Activated CD8-positive, alpha-beta T cell treated with anti-CD3 and anti-CD28 coated beads for 36 hours (primary cell): ENCODE data around the gene LIN37. TPM values are rescaled to one million over a fixed set of nuclear protein-coding genes. Genes with fewer than 3 reads are reported as not detected.

Source experiments
- ATAC-seq: fragments of 200-7000 bp; cut with Tn5 transposase; one replicate; pipeline ENCODE4 v1.10.0; 2021; ENCODE audit warnings: mild to moderate bottlenecking, moderate library complexity
- CTCF ChIA-PET: fragments of 350-600 bp; sonication (Branson Sonifier 250); formaldehyde crosslinking; loops from one replicate; lab custom pipeline; 2021; ENCODE audit warnings: antibody characterized with exemption; lab: Charles Lee
- POLR2A ChIA-PET: fragments of 350-600 bp; sonication (Branson Sonifier 250); formaldehyde crosslinking; loops from one replicate; lab custom pipeline; 2021; ENCODE audit warnings: antibody characterized with exemption; lab: Charles Lee
- DNase-seq: peaks from one replicate; pipeline ENCODE4 v3.0.0-alpha.2; 2020
- H3K27ac Mint-ChIP-seq: one replicate; pipeline ENCODE4 v1.8.0; 2021; ENCODE audit warnings: mild to moderate bottlenecking, mixed read lengths
- H3K27me3 Mint-ChIP-seq: one replicate; pipeline ENCODE4 v1.8.0; 2021; ENCODE audit warnings: mixed read lengths
- H3K36me3 Mint-ChIP-seq: one replicate; pipeline ENCODE4 v1.8.0; 2021; ENCODE audit warnings: low read depth, mixed read lengths
- H3K4me1 Mint-ChIP-seq: one replicate; pipeline ENCODE4 v1.8.0; 2021; ENCODE audit warnings: low read depth, mixed read lengths
- H3K4me3 Mint-ChIP-seq: one replicate; pipeline ENCODE4 v1.8.0; 2021; ENCODE audit warnings: mild to moderate bottlenecking, moderate library complexity, mixed read lengths
- H3K9me3 Mint-ChIP-seq: one replicate; pipeline ENCODE4 v1.8.0; 2021; ENCODE audit warnings: mixed read lengths
- intact Hi-C: fragments of 100-400 bp; cut with micrococcal nuclease; formaldehyde crosslinking; loops from one replicate; pipeline ENCODE4 v1.10.0; 2022
- total RNA-seq, 2 experiments: library from RNA; stranded (reverse); gene quantifications; one replicate each; pipeline ENCODE4 v1.2.3, GENCODE V29; 2021
- TF ChIP-seq, protein P1 (sequence below): fragments of 200-600 bp; IDR thresholded peaks from one replicate; pipeline ENCODE4 v1.8.0; 2022; ENCODE audit warnings: antibody characterized with exemption, mild to moderate bottlenecking

The LIN37 gene
- total RNA-seq, 2 experiments from 2014 or later = 4.5 to 7.8 TPM

DNA sequence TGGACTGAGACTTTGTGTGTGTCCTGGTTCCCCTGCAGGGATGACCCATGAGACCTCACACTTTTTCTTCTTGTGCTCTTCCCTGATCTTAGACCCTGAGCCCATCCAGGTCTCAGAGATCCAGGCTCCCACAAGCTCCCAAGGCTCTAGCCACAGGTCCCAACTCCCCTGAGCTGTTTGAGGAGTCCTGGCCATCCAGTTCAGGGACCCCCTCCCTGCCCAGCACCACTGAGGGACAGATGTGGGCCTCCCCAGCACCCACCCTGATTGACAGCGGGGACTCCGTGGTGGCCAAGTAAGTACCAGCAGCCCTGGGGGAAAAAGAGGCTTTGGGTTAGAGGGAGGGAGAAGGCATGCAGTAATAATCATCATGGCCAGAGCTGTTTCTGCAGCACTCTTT lies 11.3 kb downstream of the LIN37 start:
- ChIA-PET POLR2A (interaction anchor here (0.7 kb wide), 1 partner anchor 31 kb away, joined by 3 read pairs; no protein-coding TSS in a partner anchor), CTCF (interaction anchor here (1.7 kb wide), 1 partner anchor 60 kb away, joined by 4 read pairs; no protein-coding TSS in a partner anchor)

DNA sequence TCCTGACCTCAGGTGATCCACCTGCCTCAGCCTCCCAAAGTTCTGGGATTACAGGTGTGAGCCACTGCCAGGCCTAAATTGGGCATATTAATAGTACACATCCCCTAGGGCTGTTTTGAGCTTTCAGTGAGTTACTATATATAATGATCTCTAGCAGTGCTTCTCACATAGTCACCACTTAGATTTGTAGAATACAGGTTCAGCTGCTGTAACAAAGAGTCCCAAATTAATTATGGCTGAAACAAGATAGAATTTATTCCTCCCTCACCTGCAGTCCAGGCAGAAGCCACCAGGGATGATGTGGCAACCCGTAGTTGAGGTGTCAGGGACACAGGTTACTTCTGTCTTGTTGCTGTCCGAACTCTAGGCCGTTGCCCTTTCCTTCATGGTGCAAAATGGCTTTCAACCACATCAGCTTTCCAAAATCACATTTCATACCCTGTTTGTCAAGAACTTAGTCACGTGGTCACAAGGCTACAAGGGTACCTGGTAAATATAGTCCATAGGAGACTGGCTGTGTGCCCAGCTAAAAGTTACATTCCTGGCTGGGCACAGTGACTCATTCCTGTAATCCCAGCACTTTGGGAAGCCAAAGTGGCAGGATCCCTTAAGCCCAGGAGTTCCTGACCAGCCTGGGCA lies 12.5 kb downstream of the LIN37 start:
- TF ChIP-seq, protein P1, sequence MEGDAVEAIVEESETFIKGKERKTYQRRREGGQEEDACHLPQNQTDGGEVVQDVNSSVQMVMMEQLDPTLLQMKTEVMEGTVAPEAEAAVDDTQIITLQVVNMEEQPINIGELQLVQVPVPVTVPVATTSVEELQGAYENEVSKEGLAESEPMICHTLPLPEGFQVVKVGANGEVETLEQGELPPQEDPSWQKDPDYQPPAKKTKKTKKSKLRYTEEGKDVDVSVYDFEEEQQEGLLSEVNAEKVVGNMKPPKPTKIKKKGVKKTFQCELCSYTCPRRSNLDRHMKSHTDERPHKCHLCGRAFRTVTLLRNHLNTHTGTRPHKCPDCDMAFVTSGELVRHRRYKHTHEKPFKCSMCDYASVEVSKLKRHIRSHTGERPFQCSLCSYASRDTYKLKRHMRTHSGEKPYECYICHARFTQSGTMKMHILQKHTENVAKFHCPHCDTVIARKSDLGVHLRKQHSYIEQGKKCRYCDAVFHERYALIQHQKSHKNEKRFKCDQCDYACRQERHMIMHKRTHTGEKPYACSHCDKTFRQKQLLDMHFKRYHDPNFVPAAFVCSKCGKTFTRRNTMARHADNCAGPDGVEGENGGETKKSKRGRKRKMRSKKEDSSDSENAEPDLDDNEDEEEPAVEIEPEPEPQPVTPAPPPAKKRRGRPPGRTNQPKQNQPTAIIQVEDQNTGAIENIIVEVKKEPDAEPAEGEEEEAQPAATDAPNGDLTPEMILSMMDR = no peak
- intact Hi-C loops = no loop called here
- ChIA-PET CTCF (interaction anchor here (1.2 to 1.7 kb wide), 2 partner anchors 59 to 68 kb away, joined by 3 to 4 read pairs; no protein-coding TSS in a partner anchor), POLR2A (interaction anchor here (0.7 to 1.1 kb wide), 2 partner anchors 12 to 50 kb away, joined by 3 to 4 read pairs; no protein-coding TSS in a partner anchor)
- Mint-ChIP-seq H3K36me3 (peaks cover 26% of the 10 kb centered on the region), H3K4me1 (peaks cover 19% of the 10 kb centered on the region), H3K27me3 (peaks cover 5% of the 10 kb centered on the region), H3K27ac (no peak overlapping the region), H3K9me3 (no peaks in the 10 kb centered on the region), H3K4me3 (no peak overlapping the region)
- no peak for ATAC-seq
- DNase-seq = no peak

More for the DNA sequence above, 11.3 kb downstream of the LIN37 start:
- peaks cover 23% of the 10 kb centered on the region for H3K4me1 Mint-ChIP-seq
- peak overlapping the region; percentile 89 for H3K4me3 Mint-ChIP-seq
- H3K36me3 Mint-ChIP-seq = peaks cover 25% of the 10 kb centered on the region
- no peaks in the 10 kb centered on the region for H3K9me3 Mint-ChIP-seq
- no peak for ATAC-seq
- no peak for DNase-seq
- H3K27me3 Mint-ChIP-seq = peaks cover 6% of the 10 kb centered on the region
- TF ChIP-seq, protein P1 = no peak
- no peak overlapping the region for H3K27ac Mint-ChIP-seq
- intact Hi-C loops = no loop called here

DNA sequence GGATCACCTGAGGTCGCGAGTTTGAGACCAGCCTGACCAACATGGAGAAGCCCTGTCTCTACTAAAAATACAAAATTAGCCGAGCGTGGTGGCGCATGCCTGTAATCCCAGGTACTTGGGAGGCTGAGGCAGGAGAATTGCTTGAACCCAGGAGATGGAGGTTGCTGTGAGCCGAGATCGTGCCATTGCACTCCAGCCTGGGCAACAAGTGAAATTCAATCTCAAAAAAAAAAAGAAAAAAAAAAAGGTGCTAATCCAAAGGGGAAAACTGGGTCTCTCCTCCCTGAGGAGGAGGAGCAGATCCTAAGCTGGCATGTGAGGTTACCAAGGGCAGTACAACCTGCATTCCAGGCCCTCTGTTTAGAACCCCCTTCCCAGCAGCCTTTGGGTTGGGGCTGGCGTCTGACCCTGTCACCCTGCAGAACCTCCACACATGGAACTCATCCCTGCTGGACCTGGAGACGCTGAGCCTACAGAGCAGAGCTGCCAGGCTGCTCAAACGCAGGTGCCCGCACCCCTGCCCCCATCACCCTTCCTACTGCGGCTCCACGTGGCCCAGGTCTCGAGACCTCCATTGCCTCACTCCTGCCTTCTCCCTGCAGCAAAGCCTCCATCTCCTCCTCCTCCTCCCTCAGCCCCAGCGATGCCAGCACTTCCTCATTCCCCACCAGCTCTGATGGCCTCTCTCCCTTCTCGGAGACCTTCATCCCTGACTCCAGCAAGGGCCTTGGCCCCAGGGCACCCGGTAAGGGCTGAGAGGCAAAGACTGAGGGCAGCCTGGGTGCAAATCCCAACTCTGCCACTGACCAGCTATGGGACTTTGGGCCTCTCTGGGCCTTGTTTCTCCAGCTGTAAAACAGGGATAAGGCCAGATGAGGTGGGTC lies 16.3 kb downstream of the LIN37 start:
- no peak overlapping the region for H3K27ac Mint-ChIP-seq
- ChIA-PET CTCF (no interaction called here), POLR2A (no interaction called here)
- no peak overlapping the region for H3K4me3 Mint-ChIP-seq
- no peaks in the 10 kb centered on the region for H3K9me3 Mint-ChIP-seq
- no peak for DNase-seq
- H3K4me1 Mint-ChIP-seq = peaks cover 3% of the 10 kb centered on the region
- peaks cover 22% of the 10 kb centered on the region for H3K36me3 Mint-ChIP-seq
- intact Hi-C loops = no loop called here
- TF ChIP-seq, protein P1 = no peak
- no peak for ATAC-seq
- H3K27me3 Mint-ChIP-seq = no peaks in the 10 kb centered on the region

DNA sequence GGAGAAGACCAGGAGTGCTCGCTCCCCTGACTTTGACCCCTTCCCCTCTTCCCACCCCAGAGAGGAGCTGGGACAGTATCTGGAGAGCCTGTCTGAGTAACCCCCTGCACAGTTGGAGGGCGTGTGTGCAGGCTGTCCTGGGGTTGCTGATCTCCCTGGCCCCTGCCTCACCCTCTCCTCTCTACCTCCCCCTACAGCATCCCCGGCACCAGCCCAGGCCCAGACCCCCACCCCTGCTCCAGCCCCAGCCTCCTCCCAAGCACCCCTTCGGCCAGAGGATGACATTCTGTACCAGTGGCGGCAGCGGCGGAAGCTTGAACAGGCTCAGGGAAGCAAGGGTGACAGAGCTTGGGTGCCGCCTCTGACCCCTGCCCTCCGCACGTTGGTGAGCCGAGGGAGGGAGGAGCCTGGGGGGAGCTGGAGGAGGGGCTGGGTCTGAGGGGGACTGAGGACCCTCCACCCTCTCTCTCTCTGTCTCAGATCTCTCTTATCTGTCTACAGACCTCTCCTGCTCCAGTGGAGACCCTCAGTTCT lies 18.3 kb downstream of the LIN37 start:
- intact Hi-C loops = no loop called here
- POLR2A ChIA-PET = interaction anchor here (0.9 to 1.5 kb wide), 5 partner anchors 9 to 29 kb away, joined by 3 to 5 read pairs (median 3); partner anchors contain the start of genes HSPB6 and PROSER3

More for the DNA sequence above, 18.3 kb downstream of the LIN37 start:
- Mint-ChIP-seq H3K27me3 (no peaks in the 10 kb centered on the region), H3K4me3 (no peak overlapping the region), H3K9me3 (no peaks in the 10 kb centered on the region), H3K27ac (no peak overlapping the region), H3K4me1 (no peaks in the 10 kb centered on the region), H3K36me3 (peaks cover 18% of the 10 kb centered on the region)
- CTCF ChIA-PET = no interaction called here
- no peak for DNase-seq
- TF ChIP-seq, protein P1 = no peak
- ATAC-seq = no peak
